CD14-positive monocyte (primary cell): ENCODE data around the gene NUP62CL. TPM values are rescaled to one million over a fixed set of nuclear protein-coding genes. Genes with fewer than 3 reads are reported as not detected.

Experiments used
- DNase-seq, 3 donors: peaks; one replicate each; pipeline ENCODE4 v3.0.0-alpha.2; 2011 to 2022
- H2AFZ ChIP-seq: 2 replicates; pipeline ENCODE4 v1.6.0; 2012; ENCODE audit warnings: mild to moderate bottlenecking, low read depth, low read length, inconsistent platforms; ENCODE audit not compliant: insufficient read depth, poor library complexity, severe bottlenecking
- H3K27ac ChIP-seq, 2 donors: 1 replicate in 1 of 2; 2 replicates in 1 of 2; pipeline ENCODE4 v1.5.1; 2012 to 2013; ENCODE audit warnings: low read length in 2 of 2, control low read depth in 1 of 2, inconsistent platforms in 1 of 2, low read depth in 1 of 2, mild to moderate bottlenecking in 1 of 2
- H3K27me3 ChIP-seq, 2 donors: one replicate each; pipeline versions ENCODE4 v1.6.0 to v1.6.1; 2011 to 2013; ENCODE audit warnings: low read length in 2 of 2; ENCODE audit not compliant: control insufficient read depth in 2 of 2, insufficient read depth in 2 of 2
- H3K36me3 ChIP-seq, 2 donors: replicated peaks in 1 of 2; 1 replicate in 1 of 2; 2 replicates in 1 of 2; pipeline versions ENCODE4 v1.5.1 to v1.6.1; 2012 to 2013; ENCODE audit warnings: low read length in 2 of 2, control low read depth in 1 of 2, inconsistent platforms in 1 of 2, mild to moderate bottlenecking in 1 of 2; ENCODE audit not compliant: insufficient read depth in 2 of 2, control insufficient read depth in 1 of 2
- H3K4me1 ChIP-seq, 2 donors: 1 replicate in 1 of 2; 2 replicates in 1 of 2; pipeline versions ENCODE4 v1.5.1 to v1.6.1; 2012 to 2013; ENCODE audit warnings: low read length in 2 of 2, control low read depth in 1 of 2, inconsistent platforms in 1 of 2, mild to moderate bottlenecking in 1 of 2, moderate library complexity in 1 of 2; ENCODE audit not compliant: insufficient read depth in 2 of 2, control insufficient read depth in 1 of 2
- H3K4me2 ChIP-seq: replicated peaks from 2 replicates; pipeline ENCODE3; 2012; ENCODE audit warnings: low read length, moderate library complexity, mild to moderate bottlenecking; ENCODE audit not compliant: poor library complexity, severe bottlenecking; ENCODE audit errors: extremely low read depth
- H3K4me3 ChIP-seq, 3 experiments: fragments of 200-600 bp in 1 of 3; sonication (generic) in 1 of 3; replicated peaks in 1 of 3; 1 replicate in 2 of 3; 2 replicates in 1 of 3; pipeline ENCODE4 v1.5.1; 2011 to 2013; ENCODE audit warnings: low read length in 3 of 3, mild to moderate bottlenecking in 3 of 3, control low read depth in 2 of 3, low read depth in 2 of 3, inconsistent platforms in 1 of 3, moderate library complexity in 1 of 3
- H3K79me2 ChIP-seq: 2 replicates; pipeline ENCODE4 v1.6.0; 2012; ENCODE audit warnings: mild to moderate bottlenecking, control low read depth, inconsistent platforms, low read length, moderate library complexity; ENCODE audit not compliant: insufficient read depth
- H3K9ac ChIP-seq: 2 replicates; pipeline ENCODE4 v1.6.0; 2017; ENCODE audit warnings: low read length, mild to moderate bottlenecking; ENCODE audit not compliant: insufficient read depth, poor library complexity, severe bottlenecking
- H3K9me3 ChIP-seq, 2 donors: replicated peaks in 1 of 2; 1 replicate in 1 of 2; 2 replicates in 1 of 2; pipeline versions ENCODE4 v1.5.1 to v1.6.1; 2012 to 2013; ENCODE audit warnings: low read length in 2 of 2, control low read depth in 1 of 2; ENCODE audit not compliant: control insufficient read depth in 1 of 2, insufficient read depth in 1 of 2
- H4K20me1 ChIP-seq: 2 replicates; pipeline ENCODE4 v1.6.0; 2012; ENCODE audit warnings: mild to moderate bottlenecking, low read length, control low read depth, moderate library complexity; ENCODE audit not compliant: insufficient read depth
- H3K27ac Mint-ChIP-seq, 7 donors: one replicate each; pipeline ENCODE4 v1.8.0; 2020; ENCODE audit warnings: mild to moderate bottlenecking in 7 of 7, mixed read lengths in 7 of 7, moderate library complexity in 6 of 7, inconsistent platforms in 2 of 7
- H3K27me3 Mint-ChIP-seq, 3 donors: one replicate each; pipeline ENCODE4 v1.8.0; 2021 to 2022; ENCODE audit warnings: low read depth in 3 of 3, mild to moderate bottlenecking in 3 of 3, mixed read lengths in 3 of 3, moderate library complexity in 3 of 3, inconsistent platforms in 1 of 3
- H3K36me3 Mint-ChIP-seq, 2 donors: one replicate each; pipeline ENCODE4 v1.8.0; 2020; ENCODE audit warnings: mixed read lengths in 2 of 2, inconsistent platforms in 1 of 2, mild to moderate bottlenecking in 1 of 2
- H3K4me1 Mint-ChIP-seq: one replicate; pipeline ENCODE4 v1.8.0; 2020; ENCODE audit warnings: mild to moderate bottlenecking, mixed read lengths
- H3K4me3 Mint-ChIP-seq, 2 donors: one replicate each; pipeline ENCODE4 v1.8.0; 2020; ENCODE audit warnings: mild to moderate bottlenecking in 2 of 2, mixed read lengths in 2 of 2, moderate library complexity in 1 of 2
- H3K9me3 Mint-ChIP-seq, 7 donors: one replicate each; pipeline ENCODE4 v1.8.0; 2020 to 2022; ENCODE audit warnings: mixed read lengths in 7 of 7, mild to moderate bottlenecking in 6 of 7, moderate library complexity in 6 of 7, inconsistent platforms in 2 of 7
- WGBS: methylation state at CpG from one replicate; pipeline ENCODE4 v1.1.5; 2013; ENCODE audit warnings: missing lambda C conversion rate; ENCODE audit not compliant: insufficient coverage; 5-methylcytosine and 5-hydroxymethylcytosine counted together
- intact Hi-C, 2 donors: fragments of 100-400 bp; cut with micrococcal nuclease; formaldehyde crosslinking; loops; one replicate each; pipeline versions ENCODE4 v1.15.0 to v1.15.1; 2023
- polyA plus RNA-seq, 3 donors: library from polyadenylated mRNA; depleted of rRNA in 1 of 3; unstranded in 2 of 3; stranded (reverse) in 1 of 3; fragments of 300-500 nt in 2 of 3; fragments of >200 nt in 1 of 3; fragmentation: Illumina TruSeq in 2 of 3; gene quantifications; 1 replicate in 2 of 3; 2 replicates in 1 of 3; pipeline ENCODE4 v1.2.3, GENCODE V29; 2012 to 2021
- TF ChIP-seq, protein P1 (sequence below): fragments of 200-600 bp; IDR thresholded peaks from one replicate; pipeline ENCODE4 v1.8.0; 2022; ENCODE audit warnings: antibody characterized with exemption, mild to moderate bottlenecking

NUP62CL gene
- polyA plus RNA-seq, 3 donors: 0.09 TPM; not detected in 2

- H3K27me3 ChIP-seq: no peaks in the 10 kb centered on the region
- TF ChIP-seq, protein P1, sequence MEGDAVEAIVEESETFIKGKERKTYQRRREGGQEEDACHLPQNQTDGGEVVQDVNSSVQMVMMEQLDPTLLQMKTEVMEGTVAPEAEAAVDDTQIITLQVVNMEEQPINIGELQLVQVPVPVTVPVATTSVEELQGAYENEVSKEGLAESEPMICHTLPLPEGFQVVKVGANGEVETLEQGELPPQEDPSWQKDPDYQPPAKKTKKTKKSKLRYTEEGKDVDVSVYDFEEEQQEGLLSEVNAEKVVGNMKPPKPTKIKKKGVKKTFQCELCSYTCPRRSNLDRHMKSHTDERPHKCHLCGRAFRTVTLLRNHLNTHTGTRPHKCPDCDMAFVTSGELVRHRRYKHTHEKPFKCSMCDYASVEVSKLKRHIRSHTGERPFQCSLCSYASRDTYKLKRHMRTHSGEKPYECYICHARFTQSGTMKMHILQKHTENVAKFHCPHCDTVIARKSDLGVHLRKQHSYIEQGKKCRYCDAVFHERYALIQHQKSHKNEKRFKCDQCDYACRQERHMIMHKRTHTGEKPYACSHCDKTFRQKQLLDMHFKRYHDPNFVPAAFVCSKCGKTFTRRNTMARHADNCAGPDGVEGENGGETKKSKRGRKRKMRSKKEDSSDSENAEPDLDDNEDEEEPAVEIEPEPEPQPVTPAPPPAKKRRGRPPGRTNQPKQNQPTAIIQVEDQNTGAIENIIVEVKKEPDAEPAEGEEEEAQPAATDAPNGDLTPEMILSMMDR: no peak
- H3K9me3 Mint-ChIP-seq: no peaks in the 10 kb centered on the region
- H3K27ac Mint-ChIP-seq: peak overlapping the region in 5 of 7 donors; percentile 25 to 94 (median 90)
- peak overlapping the region; percentile 82 for H2AFZ ChIP-seq
- H3K4me2 ChIP-seq: peak overlapping the region; percentile 72
- H3K36me3 Mint-ChIP-seq: peaks cover 39% of the 10 kb centered on the region in 2 donors
- intact Hi-C loops: no loop called here
- H3K79me2 ChIP-seq: peaks cover 12% of the 10 kb centered on the region
- H3K9me3 ChIP-seq: no peaks in the 10 kb centered on the region
- peak overlapping the region; percentile 96 for H3K4me3 Mint-ChIP-seq
- peak in 1 of 3 donors; percentile 3 for DNase-seq
- H4K20me1 ChIP-seq: no peaks in the 10 kb centered on the region
- H3K27ac ChIP-seq: peak overlapping the region; percentile 54 to 56
- H3K4me1 ChIP-seq: peaks cover 5% of the 10 kb centered on the region in 2 donors
- peak overlapping the region; percentile 57 for H3K9ac ChIP-seq
- peaks cover 0 to 13% (median 0%) of the 10 kb centered on the region in 3 donors for H3K27me3 Mint-ChIP-seq
- no CpG with 5 or more reads among the region's 8 CpGs for WGBS
- peaks cover 34 to 38% of the 10 kb centered on the region in 2 donors for H3K36me3 ChIP-seq
- H3K4me1 Mint-ChIP-seq: peaks cover 15% of the 10 kb centered on the region
- peak overlapping the region; percentile 59 to 85 (median 74) for H3K4me3 ChIP-seq
These were observed 88.3 kb downstream of the NUP62CL start for GRCh38 chrX:107117993-107118321.

- H3K27ac Mint-ChIP-seq: peak overlapping the region in 1 of 7 donors; percentile 0
- H3K4me1 ChIP-seq: no peaks in the 10 kb centered on the region
- peaks cover 7% of the 10 kb centered on the region for H4K20me1 ChIP-seq
- H3K27ac ChIP-seq: no peak overlapping the region
- no peak overlapping the region for H3K4me3 ChIP-seq
- peaks cover 28 to 34% of the 10 kb centered on the region in 2 donors for H3K36me3 Mint-ChIP-seq
- H3K27me3 ChIP-seq: no peaks in the 10 kb centered on the region
- no peaks in the 10 kb centered on the region for H3K9me3 ChIP-seq
- 100% methylated on average over 1 of the region's 1 CpG for WGBS
- H3K4me2 ChIP-seq: no peak overlapping the region
- peaks cover 5% of the 10 kb centered on the region for H3K4me1 Mint-ChIP-seq
- TF ChIP-seq, protein P1: no peak
- H3K79me2 ChIP-seq: no peaks in the 10 kb centered on the region
- peaks cover 9 to 47% of the 10 kb centered on the region in 2 donors for H3K36me3 ChIP-seq
- no peak for DNase-seq
- peaks cover 0 to 2% (median 0%) of the 10 kb centered on the region in 7 donors for H3K9me3 Mint-ChIP-seq
- H3K27me3 Mint-ChIP-seq: peaks cover 0 to 1% (median 0%) of the 10 kb centered on the region in 3 donors
- no peak overlapping the region for H3K9ac ChIP-seq
- intact Hi-C loops: no loop called here
- H3K4me3 Mint-ChIP-seq: no peak overlapping the region
- H2AFZ ChIP-seq: no peak overlapping the region
These were observed 98.8 kb downstream of the NUP62CL start for GRCh38 chrX:107107459-107107858.
